D721Med (cell line): ENCODE results near the gene TTC24.
"Not testable (repeated sequence)": the region's sequence is repeated elsewhere in the genome, so short reads cannot be mapped to it uniquely, and the experiment has no call there.

Experiments used
- DNase-seq: peaks from one replicate; pipeline ENCODE4 v3.0.0; 2011; ENCODE audit warnings: low spot score; ENCODE audit not compliant: insufficient read length
- FAIRE-seq: peaks from 2 replicates; lab custom pipeline; 2011; peaks lifted over from hg19 to GRCh38; lab: Jason Lieb, UNC
- TF ChIP-seq, protein P1 (sequence below): IDR thresholded peaks from 2 replicates; pipeline ENCODE4 v1.5.1; 2012; ENCODE audit warnings: mild to moderate bottlenecking, control low read depth; ENCODE audit not compliant: insufficient read depth; ENCODE audit errors: missing control alignments

TTC24 gene

DNA sequence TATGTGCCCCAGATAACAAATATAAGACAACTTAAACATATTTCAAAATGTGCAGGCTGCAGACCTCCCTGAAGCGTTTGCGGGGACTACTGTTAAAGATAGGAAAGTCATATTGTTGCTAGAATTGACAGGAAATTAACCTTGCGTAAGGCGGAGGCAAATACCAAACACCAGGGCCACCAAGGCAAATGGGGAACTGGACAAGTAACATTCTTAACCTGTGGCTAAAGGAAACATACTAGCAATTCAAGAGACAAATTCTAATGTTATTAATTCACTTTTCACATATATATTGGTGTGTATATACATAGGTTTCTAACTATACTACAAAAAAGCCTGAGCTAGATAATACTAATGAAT, 46.5 kb downstream of the TTC24 start:
- DNase-seq (no peak), FAIRE-seq (no peak)
- TF ChIP-seq, protein P1, sequence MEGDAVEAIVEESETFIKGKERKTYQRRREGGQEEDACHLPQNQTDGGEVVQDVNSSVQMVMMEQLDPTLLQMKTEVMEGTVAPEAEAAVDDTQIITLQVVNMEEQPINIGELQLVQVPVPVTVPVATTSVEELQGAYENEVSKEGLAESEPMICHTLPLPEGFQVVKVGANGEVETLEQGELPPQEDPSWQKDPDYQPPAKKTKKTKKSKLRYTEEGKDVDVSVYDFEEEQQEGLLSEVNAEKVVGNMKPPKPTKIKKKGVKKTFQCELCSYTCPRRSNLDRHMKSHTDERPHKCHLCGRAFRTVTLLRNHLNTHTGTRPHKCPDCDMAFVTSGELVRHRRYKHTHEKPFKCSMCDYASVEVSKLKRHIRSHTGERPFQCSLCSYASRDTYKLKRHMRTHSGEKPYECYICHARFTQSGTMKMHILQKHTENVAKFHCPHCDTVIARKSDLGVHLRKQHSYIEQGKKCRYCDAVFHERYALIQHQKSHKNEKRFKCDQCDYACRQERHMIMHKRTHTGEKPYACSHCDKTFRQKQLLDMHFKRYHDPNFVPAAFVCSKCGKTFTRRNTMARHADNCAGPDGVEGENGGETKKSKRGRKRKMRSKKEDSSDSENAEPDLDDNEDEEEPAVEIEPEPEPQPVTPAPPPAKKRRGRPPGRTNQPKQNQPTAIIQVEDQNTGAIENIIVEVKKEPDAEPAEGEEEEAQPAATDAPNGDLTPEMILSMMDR: no peak

DNA sequence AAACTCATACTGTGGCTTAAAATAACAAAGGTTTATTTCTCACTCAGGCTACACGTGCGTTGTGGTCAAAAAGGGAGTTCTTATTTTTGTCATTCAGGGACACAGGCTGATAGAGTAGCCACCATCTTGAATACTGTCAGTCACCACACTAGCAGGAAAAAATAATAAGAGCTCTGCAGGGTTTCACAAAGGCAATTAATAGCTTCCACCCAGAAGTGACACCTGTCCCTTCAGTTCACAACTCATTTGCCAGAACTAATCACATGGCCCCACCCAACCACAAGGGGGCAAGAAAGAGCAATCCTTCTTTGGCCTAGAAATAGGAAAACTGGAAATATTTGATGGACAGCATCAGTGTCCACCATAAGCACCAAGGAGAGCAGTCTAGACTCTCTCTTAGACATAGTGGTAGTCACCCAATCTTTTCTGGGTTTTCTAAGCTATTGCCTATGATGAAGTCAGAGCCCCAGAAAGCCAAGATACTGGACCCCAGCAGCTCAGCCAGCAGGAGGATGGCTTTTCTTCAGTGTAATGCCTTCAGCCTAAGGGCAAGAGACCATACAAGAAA, 47.9 kb downstream of the TTC24 start:
- FAIRE-seq: no peak
- DNase-seq: no peak

DNA sequence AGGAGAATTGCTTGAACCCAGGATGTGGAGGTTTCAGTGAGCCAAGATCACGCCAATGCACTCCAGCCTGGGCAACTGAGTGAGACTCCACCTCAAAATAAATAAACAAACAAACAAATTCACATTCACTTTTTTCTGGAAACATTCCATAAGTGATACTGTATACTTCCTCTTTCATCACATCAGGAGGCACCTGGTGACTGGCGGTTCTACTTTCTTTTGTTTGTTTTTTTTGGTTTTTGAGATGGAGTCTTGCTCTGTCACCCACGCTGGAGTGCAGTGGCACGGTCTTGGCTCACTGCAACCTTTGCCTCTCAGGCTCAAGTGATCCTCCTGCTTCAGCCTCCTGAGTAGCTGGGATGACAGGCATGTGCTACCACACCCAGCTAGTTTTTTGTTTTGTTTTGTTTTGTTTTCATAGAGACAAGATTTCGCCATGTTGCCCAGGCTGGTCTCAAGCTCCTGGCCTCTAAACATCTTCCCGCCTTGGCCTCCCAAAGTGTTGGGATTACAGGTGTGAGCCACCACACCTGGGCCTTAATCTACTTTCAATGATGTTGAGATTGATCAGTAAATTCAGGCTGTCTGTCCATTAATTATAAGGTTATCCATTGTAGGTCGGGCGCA, 50.4 kb downstream of the TTC24 start:
- TF ChIP-seq, protein P1: no peak
- FAIRE-seq: no peak
- no peak for DNase-seq

More for the DNA sequence above, 47.9 kb downstream of the TTC24 start:
- TF ChIP-seq, protein P1: peak; percentile 81

DNA sequence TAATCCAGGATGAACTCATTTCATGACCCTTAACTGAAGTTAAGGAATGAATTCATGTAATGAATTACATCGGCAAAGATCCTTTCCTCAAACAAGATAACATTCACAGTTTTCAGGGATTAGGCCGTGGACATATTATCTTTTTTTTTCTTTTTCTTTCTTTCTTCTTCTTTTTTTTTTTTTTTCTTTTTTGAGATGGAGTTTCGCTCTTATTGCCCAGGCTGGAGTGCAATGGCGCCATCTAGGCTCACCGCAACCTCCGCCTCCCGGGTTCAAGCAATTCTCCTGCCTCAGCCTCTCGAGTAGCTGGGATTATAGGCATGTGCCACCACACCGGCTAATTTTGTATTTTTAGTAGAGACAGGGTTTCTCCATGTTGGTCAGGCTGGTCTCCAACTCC, 51.6 kb downstream of the TTC24 start:
- not testable (repeated sequence) for DNase-seq, FAIRE-seq

DNA sequence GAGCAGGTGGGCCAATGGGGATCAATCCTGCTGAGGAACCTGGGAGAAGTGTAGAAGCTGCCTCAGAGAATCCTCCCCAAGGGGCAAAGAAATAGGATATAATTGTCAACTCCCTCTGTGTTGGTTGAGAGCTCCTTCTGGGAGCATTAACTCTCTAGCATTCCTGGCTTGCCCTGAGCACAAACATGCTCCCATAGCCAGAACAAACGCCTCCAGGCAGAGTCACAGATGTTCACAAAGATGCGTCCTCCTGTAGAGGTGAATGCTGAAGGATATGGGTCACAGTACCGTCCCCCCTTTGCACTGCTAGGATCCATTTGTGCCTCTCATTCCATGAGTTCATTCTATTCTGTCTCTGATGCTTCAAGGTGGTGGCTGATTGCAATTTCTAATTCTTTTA, 52.8 kb downstream of the TTC24 start:
- FAIRE-seq: no peak
- no peak for DNase-seq
- TF ChIP-seq, protein P1: no peak
